Mucosa of rectum (tissue), 2 donors: Measurements from ENCODE around the gene RNU4-1.

ENCODE experiments used
- H3K27ac ChIP-seq, 2 donors: one replicate each; pipeline ENCODE4 v1.7.0; 2013; ENCODE audit warnings: inconsistent platforms in 2 of 2, low read depth in 2 of 2, low read length in 2 of 2
- H3K27me3 ChIP-seq, 2 donors: one replicate each; pipeline ENCODE4 v1.7.0; 2013; ENCODE audit warnings: low read length in 2 of 2; ENCODE audit not compliant: control insufficient read depth in 2 of 2, insufficient read depth in 2 of 2
- H3K36me3 ChIP-seq, 2 donors: one replicate each; pipeline ENCODE4 v1.7.0; 2013; ENCODE audit warnings: low read length in 2 of 2; ENCODE audit not compliant: control insufficient read depth in 2 of 2, insufficient read depth in 2 of 2
- H3K4me1 ChIP-seq, 2 donors: one replicate each; pipeline ENCODE4 v1.7.0; 2013; ENCODE audit warnings: low read length in 2 of 2, mild to moderate bottlenecking in 1 of 2; ENCODE audit not compliant: control insufficient read depth in 2 of 2, insufficient read depth in 2 of 2
- H3K4me3 ChIP-seq, 2 donors: one replicate each; pipeline ENCODE4 v1.7.0; 2013; ENCODE audit warnings: low read length in 2 of 2
- H3K9ac ChIP-seq, 2 donors: one replicate each; pipeline ENCODE4 v1.7.0; 2013; ENCODE audit warnings: low read length in 2 of 2, low read depth in 1 of 2, mild to moderate bottlenecking in 1 of 2
- H3K9me3 ChIP-seq, 2 donors: one replicate each; pipeline ENCODE4 v1.7.0; 2013; ENCODE audit warnings: low read length in 2 of 2; ENCODE audit not compliant: control insufficient read depth in 2 of 2
- donor health status: healthy.
- donor health status: Normal muscosa, but diverticular disease.

Gene RNU4-1

DNA sequence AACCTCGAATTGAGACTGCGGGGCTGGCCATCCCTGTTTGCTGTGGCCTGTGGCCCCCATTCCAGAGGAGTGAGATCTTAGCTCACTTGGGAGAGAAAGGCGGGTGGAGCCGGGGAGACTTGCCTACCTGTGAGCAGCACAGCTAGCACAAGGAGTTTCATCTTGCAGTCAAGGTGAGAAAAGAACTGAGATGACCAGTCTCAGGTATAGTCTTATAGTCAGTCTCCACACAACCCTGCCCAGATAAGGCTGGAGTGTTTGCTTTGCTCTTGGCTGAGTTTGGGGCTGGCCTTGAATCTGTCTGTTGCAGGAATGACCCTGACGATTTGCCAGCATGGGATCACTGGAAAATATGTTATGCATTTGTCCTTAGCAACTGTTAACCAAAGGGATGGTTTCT is 34.6 kb upstream of the RNU4-1 start, which contains the start of gene PLA2G1B:
TSS of gene PLA2G1B (minus strand) at position 187 of the 400 bp plus-strand sequence. CDS start at position 161, 26 bp downstream.
- H3K4me3 ChIP-seq = no peak within 1 kb of the TSS
- peaks cover 0 to 4% of the 10 kb centered on the region in 2 donors for H3K4me1 ChIP-seq
- no peak within 1 kb of the TSS for H3K27ac ChIP-seq
- H3K9me3 ChIP-seq = no peaks in the 10 kb centered on the region
- no peaks in the 10 kb centered on the region for H3K27me3 ChIP-seq
- H3K36me3 ChIP-seq = no peaks in the 10 kb centered on the region
- no peak within 1 kb of the TSS for H3K9ac ChIP-seq

DNA sequence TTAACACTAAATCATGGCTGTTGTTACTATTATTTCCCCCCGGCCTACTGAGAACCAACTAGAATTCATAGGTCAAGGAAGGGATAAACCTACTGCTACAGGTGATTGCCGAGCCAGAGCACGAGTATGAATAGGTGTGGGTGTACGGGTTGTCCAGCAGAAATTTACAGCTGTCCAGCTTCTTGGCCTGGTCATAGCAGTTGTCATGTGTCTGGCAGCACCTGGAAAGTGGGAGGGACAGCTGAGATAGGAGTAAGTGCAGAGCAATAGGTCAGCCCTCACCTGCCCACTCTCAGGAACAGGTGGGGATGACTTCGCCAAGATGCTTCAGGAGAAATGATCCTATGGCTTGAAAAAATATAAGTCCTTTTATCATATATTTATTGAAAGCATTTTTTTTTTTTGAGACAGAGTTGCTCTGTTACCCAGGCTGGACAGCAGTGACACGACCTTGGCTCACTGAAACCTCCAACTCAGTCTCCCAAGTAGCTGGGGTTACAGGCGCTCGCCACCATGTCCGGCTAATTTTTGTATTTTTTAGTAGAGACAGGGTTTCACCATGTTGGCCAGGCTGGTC is 31.9 kb upstream of the RNU4-1 start:
- no peak overlapping the region for H3K4me3 ChIP-seq
- no peaks in the 10 kb centered on the region for H3K9me3 ChIP-seq
- no peak overlapping the region for H3K27ac ChIP-seq
- H3K4me1 ChIP-seq = peaks cover 12 to 19% of the 10 kb centered on the region in 2 donors
- no peaks in the 10 kb centered on the region for H3K36me3 ChIP-seq
- no peaks in the 10 kb centered on the region for H3K27me3 ChIP-seq
- H3K9ac ChIP-seq = no peak overlapping the region

DNA sequence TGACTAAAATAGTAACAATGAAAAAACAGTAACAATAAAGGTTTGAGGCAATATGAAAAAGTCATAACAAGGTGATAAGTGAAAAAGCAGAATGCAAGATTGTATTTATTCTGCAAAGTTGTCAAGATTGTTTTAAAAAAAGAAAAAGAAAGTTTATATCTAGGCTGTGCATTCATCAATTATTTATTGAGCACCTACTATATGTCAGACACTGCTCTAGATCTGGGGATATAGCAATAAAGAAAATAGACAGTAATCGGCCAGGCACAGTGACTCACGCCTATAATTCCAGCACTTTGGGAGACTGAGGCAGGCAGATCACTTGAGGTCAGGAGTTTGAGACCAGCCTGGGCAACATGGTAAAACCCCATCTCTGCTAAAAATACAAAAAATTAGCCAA is 30.7 kb upstream of the RNU4-1 start:
- H3K27me3 ChIP-seq = no peaks in the 10 kb centered on the region
- no peak overlapping the region for H3K27ac ChIP-seq
- no peak overlapping the region for H3K9ac ChIP-seq
- H3K9me3 ChIP-seq = no peaks in the 10 kb centered on the region
- no peak overlapping the region for H3K4me3 ChIP-seq
- H3K36me3 ChIP-seq = no peaks in the 10 kb centered on the region
- H3K4me1 ChIP-seq = peaks cover 12 to 19% of the 10 kb centered on the region in 2 donors

DNA sequence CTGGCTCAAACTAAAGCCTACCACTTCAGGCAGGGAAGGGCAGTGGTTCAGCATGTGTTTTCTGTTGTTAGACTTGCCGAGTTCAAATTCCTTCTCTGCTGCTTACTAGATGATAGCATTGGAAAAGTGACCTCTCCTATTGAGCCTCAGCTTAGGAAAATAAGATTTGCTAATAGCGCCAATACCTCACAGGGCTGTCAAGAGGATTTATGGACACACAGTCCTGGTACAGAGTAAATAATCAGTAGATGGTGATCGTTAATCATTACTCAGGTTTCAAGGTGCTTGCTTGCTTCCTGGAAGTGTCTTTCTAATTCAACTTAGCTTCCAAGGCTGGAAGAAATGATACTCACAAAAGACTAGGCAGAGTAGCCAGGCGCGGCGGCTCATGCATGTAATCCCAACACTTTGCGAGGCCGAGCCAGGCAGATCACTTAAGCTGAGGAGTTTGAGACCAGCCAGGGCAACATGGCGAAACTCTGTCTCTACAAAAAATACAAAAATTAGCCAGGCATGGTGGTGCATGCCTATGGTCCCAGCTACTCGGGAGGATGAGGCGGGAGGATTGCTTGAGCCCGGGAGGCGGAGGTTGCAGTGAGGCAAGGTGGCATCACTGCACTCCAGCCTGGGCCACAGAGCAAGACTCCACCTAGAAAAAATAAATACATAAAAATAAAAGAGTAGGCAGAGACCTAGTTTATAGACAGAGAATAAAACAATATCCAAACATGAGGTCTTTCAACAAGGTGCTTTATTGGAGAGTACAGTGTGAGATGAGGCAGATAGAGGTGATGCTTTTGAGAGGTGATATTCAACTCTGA is 28.6 kb upstream of the RNU4-1 start:
- Histone ChIP-seq H3K27ac (peak overlapping the region; percentile 24 to 79), H3K9ac (peak overlapping the region in 1 of 2 donors; percentile 35), H3K4me1 (peaks cover 18 to 24% of the 10 kb centered on the region in 2 donors), H3K4me3 (peak overlapping the region; percentile 14 to 33), H3K36me3 (no peaks in the 10 kb centered on the region), H3K9me3 (no peaks in the 10 kb centered on the region), H3K27me3 (no peaks in the 10 kb centered on the region)

DNA sequence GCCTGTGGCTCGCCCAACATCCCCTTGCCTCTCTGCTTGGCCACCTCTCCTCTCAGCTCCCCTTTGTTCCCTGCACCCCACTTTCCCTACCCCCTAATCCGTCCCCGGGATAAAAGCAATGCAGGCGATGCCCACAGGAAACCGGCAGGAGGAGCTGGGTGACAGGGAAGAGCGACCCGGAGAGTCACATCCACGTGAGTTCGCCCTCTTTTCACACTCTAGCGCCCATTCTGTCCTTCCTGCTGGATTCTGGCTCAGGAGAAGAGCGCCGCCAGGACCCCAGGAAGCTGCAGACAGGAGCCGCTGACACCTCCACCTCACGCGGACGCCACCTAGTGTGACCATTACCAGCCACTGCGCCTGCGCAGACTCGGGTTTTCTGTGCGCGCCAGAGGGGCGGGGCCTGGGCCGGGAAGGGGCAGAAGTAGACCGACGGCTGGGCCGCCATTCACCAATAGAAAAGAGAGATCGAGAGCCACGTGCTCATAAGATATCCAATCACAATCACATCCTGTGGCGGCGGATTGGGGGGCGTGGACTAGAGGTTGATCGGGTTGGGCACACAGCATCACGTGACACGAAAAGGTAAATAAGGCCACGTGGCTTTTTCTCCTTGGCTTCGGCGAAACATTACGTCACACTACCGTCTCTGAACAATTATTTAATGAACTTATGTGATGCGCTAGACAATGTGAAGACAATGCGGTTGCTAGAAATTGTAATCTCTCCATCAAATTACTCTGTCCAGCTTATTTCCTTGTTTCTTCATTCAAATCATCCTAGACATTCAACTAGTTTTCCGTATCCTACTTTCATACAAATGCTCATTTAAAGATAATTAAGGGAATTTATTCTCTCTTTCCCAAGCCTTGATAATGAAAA is 24.4 kb upstream of the RNU4-1 start:
- no peaks in the 10 kb centered on the region for H3K27me3 ChIP-seq
- peak overlapping the region; percentile 85 to 89 for H3K27ac ChIP-seq
- peaks cover 18 to 20% of the 10 kb centered on the region in 2 donors for H3K4me1 ChIP-seq
- no peaks in the 10 kb centered on the region for H3K36me3 ChIP-seq
- H3K9me3 ChIP-seq = no peaks in the 10 kb centered on the region
- H3K9ac ChIP-seq = peak overlapping the region; percentile 88 to 92
- peak overlapping the region; percentile 84 to 93 for H3K4me3 ChIP-seq

DNA sequence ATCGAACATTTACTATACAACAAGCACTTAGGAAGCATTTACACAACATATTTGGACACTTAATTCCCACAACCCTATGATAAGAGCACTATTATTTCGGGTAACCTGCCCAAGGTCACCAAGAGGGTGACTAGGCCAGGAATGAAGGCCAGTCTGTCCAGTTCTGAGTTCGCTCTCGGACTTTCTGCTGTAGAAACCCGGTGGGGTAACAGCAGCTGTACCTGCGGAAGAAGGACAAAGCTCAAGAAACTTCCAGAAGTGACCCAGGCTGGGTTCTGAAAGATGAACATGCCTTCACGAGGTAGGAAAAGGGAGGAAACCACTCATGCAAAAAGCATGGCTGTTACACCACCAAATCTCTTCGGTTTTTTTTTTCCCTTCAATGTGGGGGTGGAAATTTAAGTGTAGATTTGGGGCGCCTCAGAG is 23.8 kb upstream of the RNU4-1 start:
- H3K4me1 ChIP-seq = peaks cover 13 to 15% of the 10 kb centered on the region in 2 donors
- peak overlapping the region; percentile 88 to 92 for H3K9ac ChIP-seq
- peak overlapping the region; percentile 85 to 89 for H3K27ac ChIP-seq
- H3K9me3 ChIP-seq = no peaks in the 10 kb centered on the region
- no peaks in the 10 kb centered on the region for H3K27me3 ChIP-seq
- peak overlapping the region; percentile 84 to 93 for H3K4me3 ChIP-seq
- no peaks in the 10 kb centered on the region for H3K36me3 ChIP-seq

DNA sequence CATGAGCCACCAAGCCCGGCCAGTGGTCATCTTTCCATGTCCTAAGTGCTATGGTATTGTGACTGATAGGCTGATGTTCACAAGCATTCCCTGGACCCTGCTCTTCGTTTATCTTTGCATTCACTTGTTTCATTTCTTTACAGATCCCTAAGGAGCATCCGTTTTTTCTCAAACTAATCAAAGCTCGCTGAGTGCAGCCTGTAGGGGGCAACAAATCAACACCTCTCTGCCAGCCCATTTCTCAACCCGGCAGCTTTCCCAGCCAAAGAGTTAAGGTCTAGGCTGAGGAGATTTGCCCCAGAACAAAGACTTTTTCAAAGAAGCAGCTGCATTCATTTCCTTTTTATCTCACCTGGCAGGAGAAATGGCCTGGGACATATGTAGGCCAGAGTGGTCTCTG is 21.2 kb upstream of the RNU4-1 start:
- Histone ChIP-seq H3K36me3 (no peaks in the 10 kb centered on the region), H3K4me3 (no peak overlapping the region), H3K27me3 (no peaks in the 10 kb centered on the region), H3K4me1 (peaks cover 6 to 7% of the 10 kb centered on the region in 2 donors), H3K27ac (no peak overlapping the region), H3K9me3 (no peaks in the 10 kb centered on the region), H3K9ac (no peak overlapping the region)

DNA sequence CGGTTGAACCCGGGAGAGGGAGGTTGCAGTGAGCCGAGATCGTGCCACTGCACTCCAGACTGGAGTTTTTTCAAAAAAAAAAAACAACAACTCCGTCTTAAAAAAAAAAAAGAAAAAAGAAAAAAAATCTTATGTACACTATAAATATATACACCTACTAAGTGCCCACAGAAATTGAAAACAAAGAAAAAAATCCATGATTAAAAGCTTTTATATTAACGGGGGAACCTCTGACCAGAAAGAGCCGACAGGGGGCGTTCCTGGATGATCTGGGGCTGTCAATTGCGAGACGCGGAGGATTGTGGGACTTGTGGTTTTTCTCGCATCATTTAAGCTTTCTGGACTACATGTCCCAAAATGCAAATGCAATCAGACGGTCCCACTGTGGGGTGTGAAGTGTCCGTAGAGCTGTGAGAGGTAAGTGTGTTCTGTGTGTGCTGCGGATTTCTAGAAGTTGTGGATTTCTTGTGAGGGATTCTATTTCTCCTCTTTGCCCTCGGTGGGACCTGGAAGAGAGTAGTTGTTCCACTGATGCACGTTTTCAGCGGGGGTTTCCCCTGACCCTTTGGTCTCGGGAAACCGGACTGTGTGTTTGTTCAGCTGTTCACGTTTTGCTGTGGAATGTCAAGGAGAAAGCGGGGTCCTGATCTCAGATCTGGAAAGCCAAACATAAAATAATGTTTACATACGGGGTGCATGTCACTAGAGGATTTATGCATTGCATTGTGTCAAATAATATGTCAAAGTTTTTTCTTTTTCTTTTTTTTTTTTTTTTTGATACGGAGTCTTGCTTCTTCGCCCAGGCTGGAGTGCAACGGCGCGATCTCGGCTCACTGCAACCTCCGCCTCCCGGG is 9.2 kb upstream of the RNU4-1 start, which contains the start of gene SIRT4:
TSS of gene SIRT4 (plus strand) at position 360 of the 854 bp plus-strand sequence. CDS start 1,241 bp downstream, outside the sequence.
- Histone ChIP-seq H3K27me3 (no peaks in the 10 kb centered on the region), H3K27ac (peak within 1 kb of the TSS; percentile 27 to 59), H3K9me3 (no peaks in the 10 kb centered on the region), H3K4me1 (no peaks in the 10 kb centered on the region), H3K4me3 (peak within 1 kb of the TSS; percentile 63 to 91), H3K36me3 (no peaks in the 10 kb centered on the region), H3K9ac (peak within 1 kb of the TSS; percentile 34 to 94)

DNA sequence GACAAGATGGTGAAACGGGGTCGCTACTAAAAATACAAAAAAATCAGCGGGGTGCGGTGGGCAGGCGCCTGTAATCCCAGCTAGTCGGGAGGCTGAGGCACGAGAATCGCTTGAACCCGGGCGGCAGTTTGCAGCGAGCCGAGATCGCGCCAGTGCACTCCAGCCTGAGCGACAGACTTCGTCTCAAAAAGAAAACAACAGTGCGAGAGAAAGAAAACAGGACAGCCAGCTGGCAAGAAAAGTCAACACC is 701 bp downstream of the RNU4-1 start:
- H3K9me3 ChIP-seq = no peaks in the 10 kb centered on the region
- peak overlapping the region; percentile 99 to 100 for H3K27ac ChIP-seq
- no peaks in the 10 kb centered on the region for H3K36me3 ChIP-seq
- no peaks in the 10 kb centered on the region for H3K27me3 ChIP-seq
- H3K4me1 ChIP-seq = peaks cover 8 to 15% of the 10 kb centered on the region in 2 donors
- H3K9ac ChIP-seq = peak overlapping the region; percentile 93 to 98
- peak overlapping the region; percentile 70 to 90 for H3K4me3 ChIP-seq
